Measurements from ENCODE around the gene PER2. TPM values are rescaled to one million over a fixed set of nuclear protein-coding genes. Genes with fewer than 3 reads are reported as not detected.

PER2 gene
- total and polyA plus RNA-seq, 2 of the 13 experiments (the other 11 are each of a cell fraction or from before 2014, with no cell fraction given) = 5.1 to 9.4 TPM

- no TSS peak for BruUV-seq (replicated peaks)
- Histone ChIP-seq H3K4me2 (ENCODE audit: low read depth, low read length) (no peak overlapping the region), H3K9me3 (ENCODE audit: low read length) (no peaks in the 10 kb centered on the region), H4K20me1 (ENCODE audit: insufficient read depth, low read length) (no peaks in the 10 kb centered on the region), H3K4me1 (ENCODE audit: insufficient read depth, low read length) (peaks cover 13% of the 10 kb centered on the region; the same call in 1 of the 2 replicates), H3K27me3 (ENCODE audit: control insufficient read depth in 1 of 2, insufficient read depth in 2 of 2, low read length in 2 of 2) (peaks cover 17 to 76% of the 10 kb centered on the region in 2 experiments), H3K79me2 (ENCODE audit: insufficient read depth, low read length) (no peaks in the 10 kb centered on the region), H3K27ac (ENCODE audit: extremely low read length, insufficient read depth, low read length) (no peak overlapping the region), H3K36me3 (replicated peaks in 1 of 2; ENCODE audit: control insufficient read depth in 1 of 2, insufficient read depth in 2 of 2, low read length in 2 of 2) (no peaks in the 10 kb centered on the region), H3K9ac (ENCODE audit: insufficient read depth, low read depth, low read length) (no peak overlapping the region), H2AFZ (ENCODE audit: low read length) (no peak overlapping the region), H3K4me3 (replicated peaks in 1 of 3; ENCODE audit: insufficient read depth in 1 of 3, low read depth in 2 of 3, low read length in 3 of 3) (no peak overlapping the region; a peak in 1 of 6 replicates)
- FAIRE-seq (no peak), ATAC-seq (peak; percentile 37), DNase-seq (ENCODE audit: low spot score) (no peak)
- in situ Hi-C loops (cut with HindIII; ENCODE audit: extremely low pct_ligation_motif_present, low pct_unique_long_range_greater_than_20kb) (no loop called here), intact Hi-C loops (cut with micrococcal nuclease; ENCODE audit: unreplicated experiment) (no loop called here)
- ChIA-PET CTCF (ENCODE audit: low intra/inter-chr PET ratio, low total read pairs) (no interaction called here), POLR2A (interaction anchor here (1.3 kb wide), 1 partner anchor 12 kb away, joined by 3 read pairs; no protein-coding TSS in a partner anchor)
- WGBS (ENCODE audit: low lambda C conversion rate) = 40% methylated on average over 7 of the region's 8 CpGs
- no peak for TF ChIP-seq GATAD1 (CRISPR knock-in tag; IDR thresholded peaks at IDR 0.05)
- no peak for TF ChIP-seq ZNF256 (CRISPR knock-in tag; conservative IDR thresholded peaks at IDR 0.05)
- no peak for TF ChIP-seq DMAP1 (CRISPR knock-in tag; IDR thresholded peaks at IDR 0.05)
- TF ChIP-seq ZNF569 (CRISPR knock-in tag; IDR thresholded peaks at IDR 0.05; ENCODE audit: borderline replicate concordance) = no peak
- TF ChIP-seq MATR3 (CRISPR knock-in tag; IDR thresholded peaks at IDR 0.05) = no peak
- 0 out of 2 replicates have a peak, but pooled peaks have one; percentile 24 for TF ChIP-seq HES4 (CRISPR knock-in tag; IDR thresholded peaks at IDR 0.05; ENCODE audit: borderline replicate concordance)
- TF ChIP-seq ZFP36 (IDR thresholded peaks at IDR 0.05; ENCODE audit: borderline replicate concordance, low read depth, low read length, partially characterized antibody) = peak; percentile 31
- no peak for TF ChIP-seq GFI1 (CRISPR knock-in tag; IDR thresholded peaks at IDR 0.05; ENCODE audit: borderline replicate concordance)
- TF ChIP-seq ZSCAN30 (CRISPR knock-in tag; IDR thresholded peaks at IDR 0.05) = no peak
- no peak for TF ChIP-seq HMGXB3 (CRISPR knock-in tag; IDR thresholded peaks at IDR 0.05; ENCODE audit: borderline replicate concordance)
- TF ChIP-seq NFKB2 (CRISPR knock-in tag; IDR thresholded peaks at IDR 0.05; ENCODE audit: borderline replicate concordance) = no peak
- no peak for TF ChIP-seq ZNF17 (CRISPR knock-in tag; IDR thresholded peaks at IDR 0.05)
- no peak for TF ChIP-seq SNAPC4 (CRISPR knock-in tag; IDR thresholded peaks at IDR 0.05)
Observed at GRCh38 chr2:238226698-238227586, 61.5 kb downstream of the PER2 start.
